HUES48 (cell line): ENCODE measurements around the gene COMMD3.

Experiments
- H3K27ac ChIP-seq: one replicate; pipeline ENCODE4 v1.7.0; 2013; ENCODE audit warnings: low read depth, low read length, inconsistent platforms
- H3K27me3 ChIP-seq: 2 replicates; pipeline ENCODE4 v1.6.1; 2013; ENCODE audit warnings: mild to moderate bottlenecking, low read length; ENCODE audit not compliant: control insufficient read depth, insufficient read depth
- H3K36me3 ChIP-seq: 2 replicates; pipeline ENCODE4 v1.6.1; 2013; ENCODE audit warnings: low read length; ENCODE audit not compliant: control insufficient read depth, insufficient read depth
- H3K4me1 ChIP-seq: 2 replicates; pipeline ENCODE4 v1.6.1; 2013; ENCODE audit warnings: mild to moderate bottlenecking, low read length; ENCODE audit not compliant: control insufficient read depth, insufficient read depth
- H3K4me3 ChIP-seq: 2 replicates; pipeline ENCODE4 v1.5.1; 2013; ENCODE audit warnings: mild to moderate bottlenecking, low read depth, low read length
- H3K9ac ChIP-seq: 2 replicates; pipeline ENCODE4 v1.6.1; 2013; ENCODE audit warnings: mild to moderate bottlenecking, low read depth, low read length, moderate library complexity
- H3K9me3 ChIP-seq: 2 replicates; pipeline ENCODE4 v1.6.1; 2013; ENCODE audit warnings: low read length; ENCODE audit not compliant: control insufficient read depth, insufficient read depth

The COMMD3 gene

GRCh38 chr10:22368981-22369380, 52.8 kb downstream of the COMMD3 start:
- H3K27ac ChIP-seq, result no peak overlapping the region
- H3K4me3 ChIP-seq, result no peak overlapping the region
- H3K36me3 ChIP-seq, result no peaks in the 10 kb centered on the region
- no peaks in the 10 kb centered on the region for H3K9me3 ChIP-seq
- H3K4me1 ChIP-seq, result no peaks in the 10 kb centered on the region
- no peak overlapping the region for H3K9ac ChIP-seq
- no peaks in the 10 kb centered on the region for H3K27me3 ChIP-seq

GRCh38 chr10:22369434-22370072, 53.4 kb downstream of the COMMD3 start:
- Histone ChIP-seq H3K36me3 (no peaks in the 10 kb centered on the region), H3K27me3 (no peaks in the 10 kb centered on the region), H3K4me1 (no peaks in the 10 kb centered on the region), H3K9ac (no peak overlapping the region), H3K4me3 (no peak overlapping the region), H3K27ac (no peak overlapping the region), H3K9me3 (no peaks in the 10 kb centered on the region)
